Measurements from ENCODE around the gene TOR1AIP2.
"Not testable (repeated sequence)": the region's sequence is repeated elsewhere in the genome, so short reads cannot be mapped to it uniquely, and the experiment has no call there.

Gene TOR1AIP2

DNA sequence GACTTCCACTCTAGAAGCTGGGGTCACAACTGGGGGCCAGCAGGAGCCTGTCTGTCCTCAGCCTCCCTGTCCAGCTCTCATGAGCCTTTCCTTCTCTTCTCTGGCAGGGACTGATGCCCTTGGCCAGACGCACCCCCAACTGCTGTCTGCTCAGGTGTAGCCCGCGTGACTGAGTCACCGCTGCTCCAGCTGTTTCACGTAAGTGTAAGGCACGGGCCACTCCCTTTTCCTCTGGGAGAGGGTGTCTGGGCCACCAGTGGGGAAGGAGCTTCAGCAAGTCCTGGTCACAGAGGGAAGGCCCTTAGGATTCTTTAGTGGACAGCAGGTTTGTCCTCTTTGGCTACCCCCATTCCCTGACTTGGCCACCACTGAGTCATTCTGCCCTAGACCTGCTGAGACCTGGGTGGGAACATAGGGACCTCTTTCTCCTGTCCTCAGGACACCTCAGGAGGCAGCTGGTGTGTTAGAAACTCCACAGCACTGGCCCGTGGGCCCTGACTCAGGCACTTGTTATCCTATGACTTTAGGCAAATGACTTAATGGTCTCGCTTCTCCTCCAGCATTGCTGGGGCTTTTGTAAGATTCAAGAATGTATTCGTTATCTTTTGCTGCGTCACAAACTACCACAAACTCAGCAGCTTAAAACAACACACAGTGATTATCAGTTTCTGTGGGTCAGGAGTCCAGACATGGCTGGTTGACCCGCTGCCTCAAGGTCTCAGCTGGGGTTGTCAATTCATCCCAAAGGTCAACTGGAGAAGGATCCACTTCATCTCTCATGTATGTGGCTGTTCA, 69.7 kb downstream of the TOR1AIP2 start:
- no peak for DNase-seq (ENCODE audit: low read depth in 3 of 3)

DNA sequence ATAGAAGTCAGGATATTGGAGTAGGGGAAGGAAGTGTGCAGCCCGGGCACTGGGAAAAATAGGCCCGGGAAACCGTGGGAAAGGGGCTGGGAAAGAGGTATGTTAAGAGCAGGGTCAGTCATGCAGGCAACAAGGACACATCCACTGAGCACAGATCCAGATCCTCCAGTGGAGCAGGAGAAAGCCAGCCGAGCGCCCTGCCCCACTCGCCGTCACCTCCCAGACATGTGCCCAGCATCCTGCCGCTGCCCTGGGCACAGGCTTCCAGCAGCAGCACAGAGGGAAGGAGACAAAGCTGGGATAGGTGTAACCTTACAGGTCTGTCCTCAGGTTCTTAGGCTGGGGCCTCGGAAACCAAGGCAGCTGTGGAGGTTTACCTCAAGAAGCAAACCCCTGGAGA, 70.3 kb downstream of the TOR1AIP2 start:
- no peak for DNase-seq (ENCODE audit: low read depth in 3 of 3)

DNA sequence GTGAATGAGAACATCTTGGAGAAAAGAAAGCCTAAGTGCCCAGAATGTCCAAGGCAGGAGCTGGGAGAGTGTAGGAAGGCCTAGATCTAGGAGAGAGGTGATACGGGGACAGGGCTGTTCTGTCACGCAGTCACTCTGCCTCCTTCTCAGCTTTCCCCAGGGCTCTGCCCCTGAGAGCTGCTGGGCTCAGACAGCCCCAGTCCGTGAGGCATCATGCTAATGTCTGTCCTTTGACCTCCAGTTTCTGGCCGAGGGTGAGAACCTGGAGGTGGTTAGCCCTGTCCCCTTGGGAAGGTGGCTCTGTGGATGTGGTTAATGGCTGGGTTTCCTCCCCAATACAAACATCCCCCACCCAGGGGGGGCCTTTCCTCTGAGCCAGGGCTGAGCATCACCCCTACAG, 71.3 kb downstream of the TOR1AIP2 start:
- DNase-seq (ENCODE audit: low read depth in 3 of 3) = no peak

DNA sequence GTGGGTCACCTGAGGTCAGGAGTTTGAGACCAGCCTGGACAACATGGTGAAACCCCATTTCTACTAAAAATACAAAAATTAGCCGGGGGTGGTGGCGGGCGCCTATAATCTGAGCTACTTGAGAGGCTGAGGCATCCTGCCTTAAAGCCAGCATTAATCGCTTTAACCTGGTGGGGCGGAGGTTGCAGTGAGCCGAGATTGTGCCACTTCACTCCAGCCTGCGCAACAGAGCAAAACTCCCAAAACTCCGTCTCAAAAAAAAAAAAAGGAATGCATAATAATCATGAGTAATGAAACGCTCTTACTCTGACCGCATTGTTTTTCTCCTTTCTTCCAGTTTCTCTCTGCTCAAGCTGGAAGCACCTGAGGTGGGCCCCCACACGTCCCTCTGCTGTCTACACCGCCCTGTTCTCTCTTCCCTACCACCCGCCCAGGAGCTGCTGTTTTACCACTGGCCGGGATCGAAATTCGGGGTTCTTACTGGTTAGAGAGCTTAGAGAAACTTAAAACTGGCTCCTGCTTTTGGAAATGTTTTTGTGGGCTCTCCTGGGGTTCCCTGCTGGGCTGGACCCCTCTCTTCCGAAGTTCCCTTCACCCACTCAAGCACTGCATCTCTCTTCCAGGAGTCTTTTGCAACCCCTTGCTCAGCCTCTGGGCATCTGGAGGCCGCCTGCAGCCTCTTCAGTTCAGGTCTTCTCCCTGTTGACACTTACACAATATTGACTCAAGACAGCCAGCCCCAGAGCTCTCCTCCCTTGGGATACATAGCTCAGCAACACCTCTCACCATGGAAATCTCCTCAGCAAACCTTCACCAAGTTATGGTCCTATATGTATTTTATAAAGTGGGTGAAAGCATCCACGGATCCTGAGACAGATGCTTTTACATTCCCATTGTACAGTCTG, 72.1 kb downstream of the TOR1AIP2 start:
- no peak for DNase-seq (ENCODE audit: low read depth in 3 of 3)

DNA sequence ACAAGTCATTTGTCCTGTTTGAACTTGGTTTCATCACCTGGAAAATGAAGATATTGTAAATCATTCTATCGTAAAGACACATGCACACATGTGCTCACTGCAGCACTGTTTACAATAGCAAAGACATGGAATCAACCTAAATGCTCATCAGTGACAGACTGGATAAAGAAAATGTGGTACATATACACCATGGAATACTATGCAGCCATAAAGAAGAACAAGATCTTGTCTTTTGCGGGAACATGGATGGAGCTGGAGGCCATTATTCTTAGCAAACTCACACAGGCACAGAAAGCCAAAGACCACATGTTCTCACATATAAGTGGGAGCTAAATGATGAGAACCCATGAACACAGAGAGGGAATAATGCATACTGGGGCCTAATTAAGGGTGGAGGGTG, 73.2 kb downstream of the TOR1AIP2 start:
- not testable (repeated sequence) for DNase-seq (ENCODE audit: low read depth in 3 of 3)

DNA sequence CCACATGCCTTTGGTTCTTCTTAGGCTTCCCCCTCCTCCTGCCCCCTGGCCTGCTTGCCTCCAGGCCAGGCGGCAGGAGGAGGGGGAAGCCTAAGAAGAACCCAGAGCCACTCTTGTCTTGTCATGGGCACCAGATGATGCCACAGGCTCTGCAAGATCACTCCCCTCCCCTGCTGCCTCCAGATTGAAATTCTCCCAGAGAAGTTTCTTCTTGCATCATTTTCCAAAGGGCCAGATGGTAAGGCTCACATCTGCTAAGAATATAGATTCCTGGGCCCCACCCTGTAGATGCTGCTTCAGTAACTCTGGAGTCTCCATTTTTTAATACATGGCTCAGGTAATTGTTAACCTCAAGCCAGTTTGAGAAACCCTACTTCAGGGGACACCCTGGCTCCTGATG, 73.7 kb downstream of the TOR1AIP2 start:
- DNase-seq (ENCODE audit: low read depth in 3 of 3) = no peak

DNA sequence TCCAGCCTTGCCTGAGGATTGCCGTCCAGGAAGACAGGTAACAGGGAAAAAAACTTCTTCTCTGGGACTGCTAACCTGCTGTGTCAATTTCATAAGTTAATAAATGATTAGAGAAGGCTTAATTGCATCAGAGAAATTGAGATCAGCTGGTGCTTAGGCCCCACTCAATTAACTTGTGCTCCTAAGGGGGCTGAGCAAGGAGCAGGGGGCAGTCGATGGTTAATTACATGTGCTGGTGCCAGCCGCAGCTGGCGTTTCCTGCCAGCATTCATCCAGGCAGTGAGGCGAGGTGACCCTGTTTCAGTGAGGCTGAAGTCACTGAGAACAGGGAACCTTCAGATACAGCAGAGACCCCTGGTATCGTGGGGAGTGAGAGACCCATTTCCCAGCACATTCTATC, 74.5 kb downstream of the TOR1AIP2 start:
- DNase-seq (ENCODE audit: low read depth in 3 of 3) = no peak

DNA sequence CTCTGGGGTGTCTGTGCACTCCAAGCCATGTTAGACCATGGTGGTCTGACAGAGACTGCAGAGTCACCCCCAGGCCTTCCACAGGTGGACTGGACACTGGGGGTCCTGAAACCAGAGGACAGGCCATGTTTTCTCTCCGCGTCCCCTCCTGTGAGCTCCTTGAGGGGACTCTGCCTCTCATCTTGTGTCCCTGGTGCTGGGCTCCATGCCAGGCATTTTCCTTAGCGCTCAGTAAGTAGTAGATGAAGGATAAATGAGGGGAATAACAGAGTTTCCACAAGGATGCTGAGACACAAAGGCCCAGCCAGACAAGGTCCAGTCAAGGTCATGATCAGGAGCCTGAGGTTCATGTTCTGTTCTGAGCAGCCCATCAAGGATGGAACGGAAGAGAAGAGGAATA, 77.1 kb downstream of the TOR1AIP2 start:
- DNase-seq (ENCODE audit: low read depth in 3 of 3) = no peak

DNA sequence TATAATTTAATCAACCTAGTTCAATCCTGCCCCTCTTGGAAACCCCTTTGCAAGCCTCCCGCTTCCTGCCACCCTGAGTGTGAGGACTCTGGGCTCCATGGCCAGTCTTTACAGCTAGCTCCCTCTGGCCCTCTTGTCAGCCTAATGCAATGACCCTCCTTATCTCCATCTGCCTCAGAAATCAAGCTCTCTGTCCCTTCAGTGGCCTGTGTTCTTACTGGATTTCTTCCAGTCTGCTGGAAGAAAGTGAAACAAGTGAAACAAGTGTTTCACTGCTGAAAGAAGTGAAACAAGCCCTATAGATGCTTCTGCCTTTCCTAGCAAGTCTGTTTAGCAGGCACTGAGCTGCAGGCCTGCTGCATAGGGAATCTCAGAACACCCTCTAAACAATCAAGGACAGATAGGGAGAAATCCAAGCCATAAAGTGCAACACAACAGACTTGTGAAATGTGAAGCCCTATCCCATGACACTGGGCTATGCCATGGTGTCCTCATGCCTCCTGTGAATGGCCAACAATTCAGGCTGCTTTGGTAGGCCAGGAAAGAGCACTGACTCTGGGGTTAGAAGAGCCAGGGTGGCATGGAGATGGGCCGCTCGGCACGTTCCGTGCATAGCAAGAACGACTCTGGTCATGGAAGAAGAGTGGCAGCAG, 78.6 kb downstream of the TOR1AIP2 start:
- no peak for DNase-seq (ENCODE audit: low read depth in 3 of 3)

DNA sequence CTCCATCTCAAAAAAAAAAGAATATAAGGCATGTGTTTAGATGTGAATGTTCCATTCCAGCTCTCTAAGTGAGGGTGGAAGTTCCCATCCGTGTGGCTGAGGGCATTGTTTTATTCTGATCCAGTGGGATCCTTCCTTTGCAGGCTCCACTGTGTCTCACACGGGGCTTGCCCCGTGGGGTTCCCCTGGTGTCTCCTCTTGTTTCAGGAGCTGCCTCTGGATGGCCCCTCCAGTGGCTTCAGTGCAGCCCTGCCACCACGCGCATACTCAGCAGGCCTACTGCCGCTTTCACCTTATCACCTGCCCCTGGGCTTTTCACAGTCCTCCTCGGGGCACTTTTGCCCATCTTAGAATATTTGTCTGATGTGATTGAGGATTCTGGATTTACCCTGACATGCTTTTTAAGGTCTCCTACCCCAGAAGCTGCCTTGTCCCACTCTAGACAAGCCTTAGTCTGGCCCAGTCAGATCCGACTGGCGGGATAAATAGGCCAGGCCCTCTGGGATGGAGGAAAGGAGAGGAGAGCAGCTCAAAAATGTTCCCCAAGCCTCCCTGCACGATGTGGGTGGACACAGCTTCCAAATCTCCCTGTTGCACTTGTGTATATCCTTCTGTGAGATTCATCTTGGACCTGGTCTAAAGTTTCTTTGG, 79.3 kb downstream of the TOR1AIP2 start:
- DNase-seq (ENCODE audit: low read depth in 3 of 3) = no peak

DNA sequence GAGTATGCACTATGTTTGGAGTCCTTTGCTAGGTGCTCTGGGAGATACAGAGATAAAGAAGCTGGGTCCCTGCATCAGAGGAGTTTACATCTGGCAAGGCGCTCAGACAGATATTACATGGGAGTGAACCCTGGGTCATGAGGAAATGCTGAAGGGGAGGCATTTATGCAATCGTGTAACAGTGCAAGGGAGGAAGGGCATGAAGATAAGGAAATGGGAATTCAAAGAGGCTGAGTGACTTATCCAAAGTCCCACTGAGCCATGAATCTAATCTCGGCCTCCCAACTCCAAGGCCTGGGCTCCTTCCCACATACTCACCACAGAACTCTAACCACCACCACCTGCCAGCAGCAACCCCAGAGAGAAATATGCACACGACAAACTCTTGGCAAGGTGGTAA, 82.9 kb downstream of the TOR1AIP2 start:
- no peak for DNase-seq (ENCODE audit: low read depth in 3 of 3)

DNA sequence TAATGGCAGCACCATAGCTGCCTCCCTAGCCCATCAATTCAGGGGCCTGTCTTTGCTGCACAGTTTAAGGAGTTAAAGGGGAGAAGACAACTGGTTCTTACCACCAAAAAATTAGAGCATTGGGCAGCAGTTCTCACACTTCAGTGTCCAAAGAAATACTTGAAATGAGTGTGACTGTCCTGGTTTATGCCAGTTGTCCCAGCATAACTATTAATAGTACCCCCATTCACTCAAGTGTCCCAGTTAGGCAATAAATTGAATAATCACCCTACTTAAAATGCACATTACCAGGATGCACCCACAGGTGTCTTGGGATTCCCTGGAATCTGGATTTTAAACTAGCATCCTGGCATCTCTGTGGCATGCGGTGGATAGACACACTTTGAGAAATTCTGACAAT, 83.5 kb downstream of the TOR1AIP2 start:
- DNase-seq (ENCODE audit: low read depth in 3 of 3) = no peak

DNA sequence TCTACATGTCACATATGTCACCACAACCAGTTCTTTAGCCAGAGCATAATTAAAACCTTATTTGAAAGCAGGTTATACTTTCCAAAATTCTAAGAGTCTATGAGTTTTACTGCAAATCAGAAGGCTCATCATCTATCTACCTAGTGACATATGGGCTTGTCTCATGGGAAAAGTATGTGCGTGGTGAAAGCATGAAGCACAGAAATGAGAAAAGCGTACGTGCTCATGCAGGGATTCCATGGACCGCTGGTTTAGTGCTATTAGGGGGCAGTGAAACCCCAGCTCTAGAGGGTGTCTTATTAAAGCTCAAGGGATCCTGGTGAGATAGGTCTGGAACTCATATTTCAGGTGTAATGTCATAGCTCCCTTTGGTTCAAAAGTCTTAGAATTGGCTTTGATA, 84.3 kb downstream of the TOR1AIP2 start:
- DNase-seq (ENCODE audit: low read depth in 3 of 3) = no peak

Data from stimulated activated CD4-positive, alpha-beta T cell treated with anti-CD3 and anti-CD28 coated beads, TNF-alpha, amount 100 ng/mL, for 4 hours (primary cell).